ENCODE data around the gene ORM2. TPM values are rescaled to one million over a fixed set of nuclear protein-coding genes. Genes with fewer than 3 reads are reported as not detected.

Gene ORM2
- total and polyA plus RNA-seq, 9 donors: 0.33 to 0.40 (median 0.36) TPM; not detected in 6

DNA sequence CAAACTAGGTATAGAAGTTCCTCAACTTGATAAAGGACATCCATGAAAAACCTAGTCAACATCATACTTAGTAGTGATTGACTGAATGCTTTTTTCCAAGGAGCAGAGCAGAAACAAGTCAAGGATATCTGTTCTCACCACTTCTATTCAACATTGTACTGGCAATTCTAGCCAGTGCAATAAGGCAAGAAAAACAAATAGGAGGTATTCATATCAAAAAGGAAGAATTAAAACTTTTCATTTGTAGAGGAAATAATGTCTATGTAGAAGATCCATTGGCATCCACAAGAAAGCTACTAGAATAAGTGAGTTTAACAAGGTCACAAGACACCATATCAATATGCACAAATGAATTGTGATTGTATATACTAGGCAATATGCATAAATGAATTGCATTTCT, 35.0 kb upstream of the ORM2 start:
- DNase-seq: no peak
- Histone ChIP-seq H3K9me3 (replicated peaks; ENCODE audit: control insufficient read depth, low read depth, low read length) (peaks cover 9% of the 10 kb centered on the region), H3K27ac (ENCODE audit: low read length) (no peak overlapping the region), H3K4me1 (ENCODE audit: control insufficient read depth, insufficient read depth, low read length) (peaks cover 6% of the 10 kb centered on the region), H3K4me3 (ENCODE audit: low read length) (no peak overlapping the region), H3K36me3 (ENCODE audit: control insufficient read depth, insufficient read depth, low read length) (peaks cover 27% of the 10 kb centered on the region), H3K27me3 (ENCODE audit: control insufficient read depth, insufficient read depth, low read length) (peaks cover 3% of the 10 kb centered on the region)

DNA sequence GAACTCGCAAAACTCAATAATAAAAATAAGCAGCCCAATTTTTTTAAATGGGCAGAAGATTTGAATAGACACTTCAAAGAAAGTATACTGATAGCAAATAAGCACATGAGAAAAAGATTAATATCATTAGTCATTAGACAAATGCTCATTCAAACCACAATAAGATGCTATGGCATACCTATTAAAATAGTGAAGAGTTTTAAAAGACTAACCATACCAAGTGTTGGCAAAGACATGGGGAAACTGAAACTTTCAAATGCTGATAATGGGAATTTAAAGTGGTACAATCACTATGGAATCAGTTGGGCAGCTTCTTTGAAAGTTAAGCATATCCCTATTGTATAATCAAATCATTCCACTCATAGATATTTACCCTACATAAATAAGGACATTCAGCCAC, 33.3 kb upstream of the ORM2 start:
- Histone ChIP-seq H3K4me3 (ENCODE audit: low read length) (no peak overlapping the region), H3K36me3 (ENCODE audit: control insufficient read depth, insufficient read depth, low read length) (peaks cover 36% of the 10 kb centered on the region), H3K9me3 (replicated peaks; ENCODE audit: control insufficient read depth, low read depth, low read length) (peaks cover 9% of the 10 kb centered on the region), H3K4me1 (ENCODE audit: control insufficient read depth, insufficient read depth, low read length) (no peaks in the 10 kb centered on the region), H3K27ac (ENCODE audit: low read length) (no peak overlapping the region), H3K27me3 (ENCODE audit: control insufficient read depth, insufficient read depth, low read length) (no peaks in the 10 kb centered on the region)
- WGBS (ENCODE audit: insufficient coverage): no CpG with 5 or more reads among the region's 1 CpG
- no peak for DNase-seq

DNA sequence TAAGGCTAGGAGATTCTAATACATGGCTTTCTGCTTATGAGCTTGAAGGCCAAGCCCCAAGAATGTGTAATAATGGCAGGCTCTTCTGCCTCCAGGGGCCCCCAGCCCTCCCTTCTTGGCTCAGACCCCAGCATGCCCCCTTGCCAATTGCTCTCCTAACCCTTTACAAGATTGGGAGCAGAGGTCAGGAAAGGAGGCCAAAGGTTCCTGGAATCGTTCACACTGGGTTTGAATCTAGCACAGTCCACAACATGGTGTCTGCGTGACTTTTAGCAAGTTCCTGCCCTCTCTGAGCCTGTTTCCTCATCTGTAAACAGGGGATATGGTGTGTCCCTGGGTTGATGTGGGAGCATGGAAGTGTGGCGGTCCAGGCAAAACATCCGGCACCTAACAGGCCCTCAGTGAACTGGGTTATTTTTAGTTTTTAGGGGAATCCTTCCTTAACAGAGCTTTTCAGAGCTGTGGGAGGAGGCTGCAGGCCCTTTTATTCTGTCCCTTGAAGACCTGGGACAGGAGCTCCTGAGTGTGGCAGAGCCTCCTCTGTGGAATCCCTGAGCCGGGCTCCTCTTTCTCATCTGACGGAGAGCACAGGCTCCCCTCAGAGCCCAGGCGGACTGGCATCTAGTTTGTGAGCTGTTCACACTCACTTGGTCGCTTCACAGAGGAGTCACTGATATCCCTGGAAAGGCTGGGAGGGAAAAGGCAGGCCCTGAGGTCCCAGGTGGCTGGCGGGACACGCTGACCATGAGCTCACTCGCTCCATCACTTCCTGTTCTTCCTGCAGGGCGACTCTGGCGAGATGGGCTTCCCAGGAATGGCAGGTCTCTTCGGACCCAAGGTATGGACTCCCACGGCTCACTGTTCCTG, 30.1 kb upstream of the ORM2 start:
- Histone ChIP-seq H3K4me1 (ENCODE audit: control insufficient read depth, insufficient read depth, low read length) (no peaks in the 10 kb centered on the region), H3K36me3 (ENCODE audit: control insufficient read depth, insufficient read depth, low read length) (peaks cover 38% of the 10 kb centered on the region), H3K9me3 (replicated peaks; ENCODE audit: control insufficient read depth, low read depth, low read length) (peaks cover 8% of the 10 kb centered on the region), H3K4me3 (ENCODE audit: low read length) (no peak overlapping the region), H3K27me3 (ENCODE audit: control insufficient read depth, insufficient read depth, low read length) (no peaks in the 10 kb centered on the region), H3K27ac (ENCODE audit: low read length) (no peak overlapping the region)
- WGBS (ENCODE audit: insufficient coverage): 75% methylated on average over 12 of the region's 15 CpGs
- no peak for DNase-seq

DNA sequence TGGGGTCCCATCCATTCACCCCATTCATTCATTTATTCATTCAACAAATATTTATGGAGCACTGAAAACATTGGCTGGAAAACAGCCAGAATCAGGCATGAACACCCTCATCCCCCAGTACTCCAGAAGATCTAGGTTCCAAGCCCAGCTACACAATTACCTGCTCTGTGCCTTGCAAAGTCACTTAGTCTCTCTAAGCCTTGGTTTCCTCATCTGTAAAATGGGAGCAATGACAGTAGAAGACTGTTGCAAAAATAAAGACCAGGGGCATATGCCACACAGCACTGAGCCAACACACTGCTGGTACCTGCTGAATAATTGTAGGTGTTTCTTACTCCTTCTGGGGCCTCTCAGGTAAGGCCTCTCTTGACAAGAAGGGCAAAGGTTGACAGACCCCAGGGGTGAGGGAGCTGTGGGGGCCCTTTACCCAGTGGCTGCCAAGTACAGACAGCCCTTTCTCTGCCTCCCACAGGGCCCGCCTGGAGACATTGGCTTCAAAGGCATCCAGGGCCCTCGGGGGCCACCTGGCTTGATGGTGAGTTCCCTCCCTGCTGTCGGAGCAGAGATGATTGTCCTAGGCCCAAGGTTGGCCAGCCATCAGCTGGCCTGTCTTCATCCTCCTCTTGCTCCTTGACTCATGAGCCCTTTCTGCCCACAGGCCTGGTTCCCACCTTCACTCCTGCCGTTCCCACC, 29.4 kb upstream of the ORM2 start:
- 87% methylated on average over 4 of the region's 4 CpGs for WGBS (ENCODE audit: insufficient coverage)
- Histone ChIP-seq H3K27me3 (ENCODE audit: control insufficient read depth, insufficient read depth, low read length) (no peaks in the 10 kb centered on the region), H3K4me1 (ENCODE audit: control insufficient read depth, insufficient read depth, low read length) (no peaks in the 10 kb centered on the region), H3K36me3 (ENCODE audit: control insufficient read depth, insufficient read depth, low read length) (peaks cover 38% of the 10 kb centered on the region), H3K27ac (ENCODE audit: low read length) (no peak overlapping the region), H3K9me3 (replicated peaks; ENCODE audit: control insufficient read depth, low read depth, low read length) (peaks cover 4% of the 10 kb centered on the region), H3K4me3 (ENCODE audit: low read length) (no peak overlapping the region)
- no peak for DNase-seq

DNA sequence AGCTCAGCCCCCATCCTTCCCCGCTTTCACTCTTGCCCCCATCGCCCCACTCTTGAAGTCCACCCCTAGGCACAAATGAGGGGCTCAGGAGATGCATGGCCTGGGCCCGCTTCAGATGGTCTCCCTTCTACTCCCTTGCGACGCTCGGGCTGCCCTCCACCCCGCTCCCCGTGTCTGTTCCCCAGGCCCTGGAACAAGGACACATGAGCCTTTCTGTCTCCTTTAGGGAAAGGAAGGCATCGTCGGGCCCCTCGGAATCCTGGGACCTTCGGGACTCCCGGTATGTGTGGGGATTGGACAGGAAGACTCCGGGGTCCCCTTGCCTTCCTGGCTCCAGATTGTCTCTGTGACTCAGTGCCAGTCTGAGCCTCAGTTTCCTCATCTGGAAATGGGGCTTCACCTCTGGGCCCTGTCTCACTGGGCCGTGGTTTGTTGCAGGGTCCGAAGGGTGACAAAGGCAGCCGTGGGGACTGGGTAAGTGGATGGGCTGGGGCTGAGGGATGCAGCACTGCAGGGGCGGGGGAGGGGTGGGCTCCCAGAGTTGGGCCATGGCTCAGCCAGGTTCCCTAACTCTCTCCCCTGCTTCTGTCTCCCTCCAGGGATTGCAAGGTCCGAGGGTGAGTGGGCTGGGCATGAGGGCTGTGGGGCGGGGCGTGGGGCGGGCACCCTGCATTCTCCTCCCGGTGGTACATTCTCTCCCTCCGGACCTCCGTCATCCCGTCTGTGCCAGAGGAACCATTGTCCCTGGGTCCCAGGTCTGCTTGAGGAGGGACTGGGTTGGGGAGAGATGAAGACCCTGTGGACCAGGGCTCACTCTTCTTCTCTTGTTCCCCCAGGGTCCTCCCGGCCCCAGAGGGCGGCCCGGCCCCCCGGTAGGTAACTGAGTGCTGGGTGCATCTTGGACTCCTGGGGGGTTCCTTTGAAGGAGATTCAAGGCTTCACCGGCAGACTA, 28.5 kb upstream of the ORM2 start:
- Histone ChIP-seq H3K27ac (ENCODE audit: low read length) (no peak overlapping the region), H3K27me3 (ENCODE audit: control insufficient read depth, insufficient read depth, low read length) (no peaks in the 10 kb centered on the region), H3K4me1 (ENCODE audit: control insufficient read depth, insufficient read depth, low read length) (peaks cover 4% of the 10 kb centered on the region), H3K4me3 (ENCODE audit: low read length) (no peak overlapping the region), H3K36me3 (ENCODE audit: control insufficient read depth, insufficient read depth, low read length) (peaks cover 34% of the 10 kb centered on the region), H3K9me3 (replicated peaks; ENCODE audit: control insufficient read depth, low read depth, low read length) (peaks cover 4% of the 10 kb centered on the region)
- 93% methylated on average over 20 of the region's 31 CpGs for WGBS (ENCODE audit: insufficient coverage)
- no peak for DNase-seq

DNA sequence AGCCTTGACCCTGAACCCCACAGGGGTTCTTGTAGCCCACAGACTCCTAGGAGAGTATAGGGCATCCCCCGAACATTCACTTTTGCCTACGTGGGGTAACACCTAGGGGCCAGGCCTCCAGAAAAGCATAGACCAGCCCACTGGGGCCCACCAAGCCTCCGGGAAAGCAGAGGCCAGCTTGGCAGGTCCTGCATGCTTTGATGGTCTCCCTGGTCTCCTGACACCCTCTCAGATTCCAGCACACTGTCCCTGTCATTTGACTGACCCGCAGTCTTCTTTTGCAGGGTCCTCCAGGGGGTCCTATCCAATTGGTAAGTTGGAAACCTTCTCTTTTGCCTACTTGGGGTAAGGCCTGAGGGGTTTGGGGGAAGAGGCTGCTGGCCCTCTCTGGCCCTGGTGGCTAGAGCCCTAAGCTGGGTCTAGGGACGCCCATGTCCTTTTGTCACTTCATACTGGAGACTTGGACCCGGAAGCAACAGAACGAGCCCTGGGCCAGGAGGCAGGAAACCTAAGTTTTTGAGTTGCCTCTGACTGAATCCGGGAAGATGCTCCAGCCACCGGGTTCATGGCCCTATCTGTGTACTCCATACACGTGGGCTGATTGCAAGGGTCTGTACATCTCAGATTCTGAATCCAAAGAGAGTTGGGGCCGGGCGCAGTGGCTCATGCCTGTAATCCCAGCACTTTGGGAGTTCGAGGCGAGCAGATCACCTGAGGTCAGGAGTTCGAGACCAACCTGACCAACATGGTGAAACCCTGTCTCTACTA, 27.7 kb upstream of the ORM2 start:
- Histone ChIP-seq H3K9me3 (replicated peaks; ENCODE audit: control insufficient read depth, low read depth, low read length) (no peaks in the 10 kb centered on the region), H3K27me3 (ENCODE audit: control insufficient read depth, insufficient read depth, low read length) (no peaks in the 10 kb centered on the region), H3K27ac (ENCODE audit: low read length) (no peak overlapping the region), H3K36me3 (ENCODE audit: control insufficient read depth, insufficient read depth, low read length) (peaks cover 43% of the 10 kb centered on the region), H3K4me3 (ENCODE audit: low read length) (no peak overlapping the region), H3K4me1 (ENCODE audit: control insufficient read depth, insufficient read depth, low read length) (peaks cover 4% of the 10 kb centered on the region)
- 76% methylated on average over 10 of the region's 15 CpGs for WGBS (ENCODE audit: insufficient coverage)
- no peak for DNase-seq

DNA sequence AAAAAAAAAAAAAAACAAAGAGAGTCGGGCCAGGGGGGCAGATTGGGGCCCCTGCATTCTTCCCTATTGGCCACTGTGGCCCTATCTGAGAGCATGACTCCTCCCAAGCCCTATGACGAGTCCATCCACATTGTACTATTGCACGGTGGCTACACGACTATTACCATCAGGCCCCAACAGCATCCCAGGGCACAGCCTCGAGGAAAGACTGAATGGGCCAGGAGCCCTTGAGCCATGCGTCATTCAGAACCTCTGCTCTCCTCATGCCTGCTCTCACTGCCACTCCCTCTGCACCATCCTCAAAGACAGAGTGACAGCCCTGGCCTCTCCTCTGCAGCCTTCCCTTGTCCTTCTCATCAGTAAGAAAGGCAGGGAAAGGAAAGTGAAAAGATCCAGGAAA, 26.9 kb upstream of the ORM2 start:
- H3K4me1 ChIP-seq (ENCODE audit: control insufficient read depth, insufficient read depth, low read length): peaks cover 4% of the 10 kb centered on the region
- 49% methylated on average over 5 of the region's 6 CpGs for WGBS (ENCODE audit: insufficient coverage)
- H3K36me3 ChIP-seq (ENCODE audit: control insufficient read depth, insufficient read depth, low read length): peaks cover 50% of the 10 kb centered on the region
- no peaks in the 10 kb centered on the region for H3K9me3 ChIP-seq (replicated peaks; ENCODE audit: control insufficient read depth, low read depth, low read length)
- no peak for DNase-seq
- no peaks in the 10 kb centered on the region for H3K27me3 ChIP-seq (ENCODE audit: control insufficient read depth, insufficient read depth, low read length)
- no peak overlapping the region for H3K4me3 ChIP-seq (ENCODE audit: low read length)
- no peak overlapping the region for H3K27ac ChIP-seq (ENCODE audit: low read length)

DNA sequence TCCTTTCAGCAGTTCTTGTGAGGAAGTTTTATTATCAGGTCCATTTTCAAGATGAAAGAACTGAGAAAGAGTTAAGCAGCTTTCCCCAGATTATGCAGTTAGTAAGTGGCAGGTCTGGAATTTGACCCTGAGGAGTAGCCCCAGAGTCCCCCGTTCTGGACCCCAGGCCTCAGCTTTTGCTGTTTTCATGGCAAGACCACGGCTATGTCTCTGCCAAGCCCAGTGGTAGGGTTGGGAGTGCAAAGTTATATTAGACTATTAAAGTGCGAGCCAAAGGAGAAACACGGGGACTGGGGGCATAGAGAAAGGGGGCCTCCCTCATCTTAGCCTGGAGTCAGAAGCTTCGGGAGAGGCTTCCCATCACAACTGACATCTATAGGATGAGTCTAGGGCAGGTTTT, 26.1 kb upstream of the ORM2 start:
- 52% methylated on average over 3 of the region's 5 CpGs for WGBS (ENCODE audit: insufficient coverage)
- no peak overlapping the region for H3K27ac ChIP-seq (ENCODE audit: low read length)
- peaks cover 4% of the 10 kb centered on the region for H3K4me1 ChIP-seq (ENCODE audit: control insufficient read depth, insufficient read depth, low read length)
- no peaks in the 10 kb centered on the region for H3K27me3 ChIP-seq (ENCODE audit: control insufficient read depth, insufficient read depth, low read length)
- H3K36me3 ChIP-seq (ENCODE audit: control insufficient read depth, insufficient read depth, low read length): peaks cover 57% of the 10 kb centered on the region
- no peak overlapping the region for H3K4me3 ChIP-seq (ENCODE audit: low read length)
- H3K9me3 ChIP-seq (replicated peaks; ENCODE audit: control insufficient read depth, low read depth, low read length): no peaks in the 10 kb centered on the region
- DNase-seq: no peak

DNA sequence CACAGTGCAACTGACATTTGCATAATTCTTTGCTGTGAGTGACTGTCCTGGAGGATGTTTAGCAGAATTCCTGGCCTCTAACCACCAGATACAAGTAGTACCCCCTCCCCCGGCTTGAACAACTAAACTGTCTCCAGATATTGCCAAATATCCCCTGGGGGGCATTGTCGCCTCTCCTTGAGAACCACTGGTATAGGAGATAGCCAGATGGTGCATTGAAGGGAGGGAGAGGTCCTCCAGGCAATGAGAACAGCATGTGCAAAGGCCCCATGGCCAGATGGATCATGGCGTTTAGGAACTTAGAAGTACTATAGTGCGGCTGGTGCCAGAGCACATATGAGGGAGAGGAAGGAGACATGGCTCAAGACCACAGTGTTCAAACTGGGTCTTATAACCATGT, 25.7 kb upstream of the ORM2 start:
- Histone ChIP-seq H3K27ac (ENCODE audit: low read length) (no peak overlapping the region), H3K27me3 (ENCODE audit: control insufficient read depth, insufficient read depth, low read length) (no peaks in the 10 kb centered on the region), H3K9me3 (replicated peaks; ENCODE audit: control insufficient read depth, low read depth, low read length) (no peaks in the 10 kb centered on the region), H3K4me1 (ENCODE audit: control insufficient read depth, insufficient read depth, low read length) (peaks cover 4% of the 10 kb centered on the region), H3K36me3 (ENCODE audit: control insufficient read depth, insufficient read depth, low read length) (peaks cover 60% of the 10 kb centered on the region), H3K4me3 (ENCODE audit: low read length) (no peak overlapping the region)
- 86% methylated on average over 3 of the region's 4 CpGs for WGBS (ENCODE audit: insufficient coverage)
- no peak for DNase-seq

Data from muscle of leg (tissue), 11 donors.